AG20443 (cell line): ENCODE measurements around the gene SNX18.
"Not testable (repeated sequence)": the region's sequence is repeated elsewhere in the genome, so short reads cannot be mapped to it uniquely, and the experiment has no call there.

Experiments
- DNase-seq: peaks from one replicate; pipeline ENCODE4 v3.0.0; 2012; ENCODE audit warnings: low spot score, mixed read lengths

The SNX18 gene

GRCh38 chr5:54519509-54519876 is 1.9 kb downstream of the SNX18 start:
- DNase-seq = no peak

GRCh38 chr5:54520438-54520846 is 2.9 kb downstream of the SNX18 start:
- DNase-seq = no peak

DNA sequence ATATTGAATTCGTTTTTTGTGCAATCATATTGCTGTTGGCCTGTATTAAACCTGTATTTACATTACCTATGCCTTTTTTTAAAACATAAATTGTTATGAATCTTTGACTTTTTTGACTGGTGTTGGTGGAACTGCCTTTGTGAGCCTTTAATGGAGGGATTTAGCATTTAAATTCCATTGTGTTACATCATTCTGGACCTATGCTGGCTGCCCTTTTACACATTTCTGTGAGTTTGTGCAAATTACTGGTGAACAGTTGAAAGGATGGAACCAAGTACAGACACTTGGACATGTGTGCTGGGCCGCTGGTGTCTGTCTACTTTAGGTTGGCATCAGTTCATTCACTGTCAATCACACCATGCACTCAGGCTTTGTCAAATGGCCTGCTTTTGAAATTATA is 3.4 kb downstream of the SNX18 start:
- DNase-seq = no peak

- no peak for DNase-seq
These were observed 4.4 kb downstream of the SNX18 start for GRCh38 chr5:54521856-54522479.

DNA sequence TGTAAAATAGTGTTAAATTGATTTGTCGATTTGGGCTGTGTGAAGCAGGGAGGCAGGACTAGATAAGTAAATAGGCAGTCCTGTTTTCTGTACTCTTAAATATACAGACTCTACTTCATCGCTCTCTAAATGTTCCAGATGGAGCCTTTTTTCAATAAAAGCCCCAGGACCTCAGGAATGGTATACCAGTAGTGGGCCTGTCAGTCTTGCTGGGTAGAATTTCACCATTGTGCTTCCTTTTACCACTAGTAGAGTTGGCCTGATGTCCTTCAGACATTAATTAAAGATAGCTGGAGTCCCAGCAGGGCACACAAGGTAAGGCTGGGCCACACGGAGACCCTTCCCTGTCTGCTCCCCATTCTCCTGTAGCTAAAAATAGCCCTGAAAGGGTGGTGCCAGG is 6.0 kb downstream of the SNX18 start:
- DNase-seq = no peak

- no peak for DNase-seq
These were observed 6.5 kb downstream of the SNX18 start for GRCh38 chr5:54524082-54524481.

- no peak for DNase-seq
These were observed 7.1 kb downstream of the SNX18 start for GRCh38 chr5:54524704-54525103.

DNA sequence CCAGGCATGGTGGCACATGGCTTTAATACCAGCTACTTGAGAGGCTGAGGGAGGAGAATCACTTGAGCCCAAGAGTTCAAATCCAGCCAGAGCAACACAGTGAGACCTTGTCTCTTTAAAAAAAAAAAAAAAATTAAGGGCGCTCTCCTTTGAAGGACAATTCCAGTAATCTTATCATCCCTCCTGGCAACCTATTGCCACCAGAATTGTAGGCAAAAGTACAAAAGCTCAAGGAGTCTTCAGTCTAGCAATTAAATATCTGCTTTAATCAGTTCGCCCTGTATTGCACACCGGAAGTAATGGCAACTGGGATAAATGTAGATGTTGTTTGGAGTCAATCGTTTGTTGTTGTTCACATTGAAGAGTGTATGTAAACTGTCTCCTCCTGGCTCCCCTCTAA is 7.7 kb downstream of the SNX18 start:
- DNase-seq = no peak

GRCh38 chr5:54525692-54526091 is 8.1 kb downstream of the SNX18 start:
- DNase-seq = no peak

DNA sequence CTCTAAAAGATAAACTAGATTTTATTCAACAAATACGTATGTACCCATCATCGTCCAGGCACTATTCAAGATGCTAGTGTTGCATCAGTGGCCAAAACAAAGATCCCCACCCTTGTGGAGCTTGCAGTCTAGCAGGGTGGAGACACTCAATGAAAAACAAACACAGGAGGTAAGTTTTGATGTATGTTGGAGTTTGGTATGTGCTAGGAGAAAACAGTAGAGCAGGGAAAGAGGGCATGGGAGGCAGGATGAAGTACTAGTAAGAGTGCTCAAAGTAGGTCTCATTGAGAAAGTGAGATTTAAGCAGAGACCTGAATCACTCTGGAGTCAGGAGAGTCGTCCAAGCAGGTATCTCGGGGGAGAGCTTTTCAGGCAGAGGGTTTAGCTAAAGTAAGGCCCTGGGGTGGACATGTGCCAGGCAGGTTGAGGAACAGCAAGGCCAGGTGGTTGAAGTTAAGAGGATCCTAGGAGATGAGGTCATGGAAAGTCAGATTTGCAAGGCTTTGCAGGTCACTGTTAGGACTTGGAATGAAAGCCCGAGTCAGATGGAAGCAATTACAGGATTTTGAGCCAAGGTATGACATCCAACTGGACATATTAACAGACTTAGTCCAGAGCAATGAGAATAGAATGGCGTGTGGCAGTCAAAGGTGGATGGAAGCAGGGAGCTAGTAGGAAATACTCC is 9.2 kb downstream of the SNX18 start:
- no peak for DNase-seq

- DNase-seq = no peak
These were observed 11.2 kb downstream of the SNX18 start for GRCh38 chr5:54528633-54529209.

DNA sequence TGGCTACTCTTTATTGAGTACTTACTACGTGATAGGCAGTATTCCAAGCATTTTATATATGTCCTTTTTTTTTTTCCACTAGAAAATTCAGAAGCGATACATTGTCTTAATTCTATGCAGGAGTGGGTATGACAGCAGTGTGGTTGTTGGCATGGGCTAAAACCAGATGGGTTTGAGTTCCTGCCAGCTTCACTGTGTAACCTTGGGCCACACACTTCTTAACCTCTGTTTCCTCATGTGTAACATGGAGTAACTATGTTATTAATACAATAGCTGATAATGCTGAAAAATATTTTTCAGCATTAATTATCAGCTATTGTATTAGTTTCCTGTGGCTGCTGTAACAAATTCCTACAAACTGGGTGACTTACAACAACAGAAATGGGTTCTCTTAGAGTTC is 12.0 kb downstream of the SNX18 start:
- DNase-seq = no peak

- DNase-seq = no peak
These were observed 14.0 kb downstream of the SNX18 start for GRCh38 chr5:54531546-54531945.

DNA sequence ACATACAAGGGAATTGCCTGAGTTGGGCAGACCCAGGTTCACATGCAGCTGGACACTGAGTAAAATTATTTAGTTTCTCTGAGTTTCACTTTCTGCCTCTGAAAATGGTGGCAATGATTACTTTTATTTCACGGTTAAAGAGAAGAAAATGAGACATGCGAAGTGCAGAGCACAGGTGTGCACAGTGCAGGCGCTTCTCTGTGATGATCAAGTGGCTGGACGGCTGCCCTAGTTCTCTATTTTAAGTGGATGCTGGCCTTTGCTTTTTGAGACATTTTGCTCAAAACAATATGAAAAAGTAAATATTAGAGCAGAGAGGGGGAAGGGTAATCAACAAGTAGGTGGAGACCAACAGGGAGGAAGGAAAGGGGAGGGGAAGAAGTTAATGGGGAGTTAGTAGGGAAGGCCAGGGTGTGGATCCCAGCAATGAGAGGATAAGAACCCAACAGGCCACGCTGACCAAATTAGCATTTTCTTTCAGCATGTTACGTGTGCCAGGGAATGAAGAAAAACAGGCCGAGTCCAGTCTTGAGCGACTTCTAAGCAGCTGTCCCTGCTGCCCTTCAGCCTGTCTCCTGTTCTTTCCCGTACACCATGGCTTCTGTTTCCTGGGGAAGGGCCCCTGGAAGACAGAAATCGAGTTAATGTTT is 16.1 kb downstream of the SNX18 start:
- DNase-seq = no peak

DNA sequence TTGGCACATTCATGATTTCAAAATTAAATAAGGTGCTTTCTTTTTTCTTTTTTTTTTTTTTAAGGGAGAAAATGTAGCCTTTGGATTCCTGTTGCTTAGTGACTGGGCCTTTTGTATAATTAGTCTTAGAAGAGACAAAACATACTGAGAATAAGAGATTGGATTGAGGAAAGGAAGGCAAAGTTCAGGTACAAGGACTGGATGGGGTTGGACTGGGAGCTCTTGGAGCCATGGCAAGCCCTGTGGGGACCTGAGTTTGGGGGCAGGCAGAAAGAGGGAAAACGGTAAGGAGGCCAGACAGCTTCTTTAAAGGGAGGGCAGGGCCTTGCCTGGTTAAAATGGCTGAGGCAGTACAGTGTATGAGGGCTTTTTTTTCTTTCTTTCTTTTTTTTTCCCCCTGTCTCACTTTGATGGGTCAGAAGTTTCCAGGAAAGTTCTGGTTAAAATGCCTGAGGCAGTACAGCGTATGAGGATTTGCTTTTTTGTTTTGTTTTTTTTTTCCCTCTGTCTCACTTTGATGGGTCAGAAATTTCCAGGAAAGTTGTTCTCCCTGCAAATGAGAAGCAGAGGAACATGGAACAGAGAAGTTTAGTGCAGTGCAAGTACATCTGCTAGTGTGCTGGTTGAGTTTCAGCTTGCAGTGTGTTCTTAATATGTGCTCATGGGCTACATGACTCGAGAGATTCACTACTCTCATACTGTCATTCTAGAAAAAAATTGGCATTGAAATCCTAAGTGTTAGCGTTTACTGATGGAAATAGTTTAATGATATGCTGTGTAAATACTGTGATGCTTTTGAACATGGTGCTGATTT is 16.8 kb downstream of the SNX18 start:
- DNase-seq = no peak

DNA sequence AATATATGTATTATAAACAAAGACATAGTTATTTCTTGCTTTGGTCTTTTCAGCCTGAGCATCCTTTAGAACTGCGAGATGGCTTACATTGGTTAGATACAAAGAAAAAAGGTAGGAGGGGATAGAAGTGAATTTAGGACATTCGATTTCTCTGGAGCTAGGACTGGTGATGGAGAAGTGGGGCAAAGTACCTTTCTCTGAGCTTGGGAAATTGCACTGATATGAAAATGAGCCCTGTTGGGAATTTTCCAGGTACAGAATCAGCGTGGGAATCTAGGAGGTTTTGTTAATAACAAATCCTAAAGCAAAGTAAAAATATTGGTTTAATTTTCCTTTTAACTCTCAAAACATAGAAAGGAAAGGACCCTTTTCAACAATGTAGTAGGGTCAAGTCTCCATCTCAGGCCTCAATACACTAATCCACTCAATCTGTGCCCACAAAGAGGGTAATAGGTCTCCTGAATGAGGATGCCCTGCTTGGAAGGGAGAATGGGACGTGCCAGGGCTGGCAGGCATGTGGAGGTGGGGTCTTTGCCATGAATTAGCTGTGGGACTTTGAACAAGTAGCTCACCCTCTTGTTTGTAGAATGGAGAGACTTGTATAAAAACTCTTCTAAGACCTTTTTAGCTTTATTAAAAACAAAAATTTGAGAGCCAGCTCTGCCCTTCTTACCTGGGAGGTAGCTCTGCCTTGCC is 17.7 kb downstream of the SNX18 start:
- no peak for DNase-seq

DNA sequence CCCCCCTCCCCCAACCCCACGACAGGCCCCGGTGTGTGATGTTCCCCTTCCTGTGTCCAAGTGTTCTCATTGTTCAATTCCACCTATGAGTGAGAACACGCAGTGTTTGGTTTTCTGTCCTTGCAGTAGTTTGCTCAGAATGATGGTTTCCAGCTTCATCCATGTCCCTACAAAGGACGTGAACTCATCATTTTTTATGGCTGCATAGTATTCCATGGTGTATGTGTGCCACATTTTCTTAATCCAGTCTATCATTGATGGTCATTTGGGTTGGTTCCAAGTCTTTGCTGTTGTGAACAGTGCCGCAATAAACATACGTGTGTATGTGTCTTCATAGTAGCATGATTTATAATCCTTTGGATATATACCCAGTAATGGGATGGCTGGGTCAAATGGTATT is 18.8 kb downstream of the SNX18 start:
- DNase-seq = not testable (repeated sequence)

DNA sequence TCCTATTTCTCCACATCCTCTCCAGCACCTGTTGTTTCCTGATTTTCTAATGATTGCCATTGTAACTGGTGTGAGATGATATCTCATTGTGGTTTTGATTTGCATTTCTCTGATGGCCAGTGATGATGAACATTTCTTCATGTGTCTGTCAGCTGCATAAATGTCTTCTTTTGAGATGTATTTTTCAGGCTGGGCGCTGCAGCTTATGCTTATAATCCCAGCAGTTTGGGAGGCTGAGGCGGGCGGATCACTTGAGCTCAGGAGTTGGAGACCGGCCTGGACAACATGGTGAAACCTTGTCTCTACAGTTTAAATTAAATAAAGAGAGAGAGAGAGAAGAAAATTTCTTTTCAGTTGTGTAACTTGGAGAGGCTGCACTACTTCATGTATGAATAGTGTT is 19.3 kb downstream of the SNX18 start:
- DNase-seq = not testable (repeated sequence)

GRCh38 chr5:54537725-54538124 is 20.2 kb downstream of the SNX18 start:
- peak; percentile 51 for DNase-seq

DNA sequence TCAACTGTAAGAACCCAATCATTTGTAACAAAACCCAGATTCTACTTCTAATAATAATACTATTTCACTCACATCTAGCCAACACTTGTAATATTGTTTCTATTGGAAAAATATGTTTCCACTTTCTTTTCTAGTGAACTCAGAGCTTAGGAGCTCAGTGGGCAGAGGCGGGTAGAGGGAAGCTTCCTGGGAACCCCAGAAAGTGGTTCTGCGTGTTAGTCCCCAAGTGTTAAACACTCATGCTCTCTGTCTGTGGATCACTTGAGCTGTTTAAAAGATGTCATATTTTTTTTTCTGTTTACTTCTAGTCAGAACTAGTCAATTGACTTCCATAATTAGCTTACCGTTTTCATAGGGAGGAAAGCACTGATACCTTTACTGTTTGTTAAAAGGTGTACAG is 20.6 kb downstream of the SNX18 start:
- no peak for DNase-seq

DNA sequence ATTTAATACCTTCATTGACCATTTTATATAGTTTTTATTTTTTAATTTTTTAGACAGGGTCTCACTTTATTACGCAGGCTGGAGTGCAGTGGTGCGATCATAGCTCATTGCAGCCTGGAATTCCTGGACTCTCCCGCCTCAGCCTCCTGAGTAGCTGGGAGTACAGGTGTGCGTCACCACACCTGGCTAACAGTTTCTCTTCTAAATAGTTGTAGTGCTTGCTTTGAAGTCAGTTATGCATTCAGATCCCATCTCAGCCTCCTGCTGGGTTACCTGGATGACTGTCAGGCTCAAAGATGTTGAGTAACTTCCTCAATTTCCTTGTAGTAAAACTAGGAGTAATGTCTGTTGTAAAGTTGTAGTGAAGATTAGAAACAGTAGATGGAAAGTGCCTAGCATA is 21.4 kb downstream of the SNX18 start:
- DNase-seq = no peak

DNA sequence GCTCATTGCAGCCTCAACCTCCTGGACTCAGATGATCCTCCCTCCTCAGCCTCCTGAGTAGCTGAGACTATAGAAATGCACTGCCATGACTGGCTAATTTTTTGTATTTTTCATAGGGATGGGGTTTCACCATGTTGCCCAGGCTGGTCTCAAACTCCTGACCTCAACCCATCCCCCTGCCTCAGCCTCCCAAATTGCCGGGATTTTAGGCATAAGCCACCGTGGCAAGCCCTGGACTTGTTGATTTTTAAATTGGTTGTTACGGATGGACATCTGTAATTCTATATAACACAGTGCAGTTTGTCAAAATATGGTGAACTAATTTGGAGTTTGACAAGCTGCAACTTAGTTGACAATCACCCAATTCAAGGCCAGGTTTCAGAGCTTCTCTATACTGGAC is 22.7 kb downstream of the SNX18 start:
- DNase-seq = no peak
